ENCODE results near the gene SAMD13. TPM values are rescaled to one million over a fixed set of nuclear protein-coding genes. Genes with fewer than 3 reads are reported as not detected.

SAMD13 gene
- total and polyA plus RNA-seq, 4 donors: 0.30 to 3.4 (median 0.65) TPM

DNA sequence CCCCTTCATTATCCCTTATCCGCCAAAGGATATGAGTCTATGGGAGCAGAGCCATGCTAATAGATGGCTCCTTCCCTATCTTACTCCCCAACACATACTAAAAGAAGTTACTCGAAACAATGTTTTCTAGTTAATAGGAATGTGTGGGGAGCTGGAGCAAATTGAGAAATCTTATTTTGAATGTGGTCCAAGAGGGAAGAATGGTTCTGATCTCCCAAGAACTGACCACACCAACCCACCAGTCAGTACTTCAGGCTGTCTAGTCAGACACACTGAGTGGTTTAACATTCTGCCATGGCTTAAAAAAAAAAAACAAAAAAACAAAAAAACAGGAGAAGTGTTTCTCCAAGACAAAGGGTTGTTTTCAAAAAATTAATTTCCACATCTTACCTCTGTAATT, 65.3 kb downstream of the SAMD13 start:
- no peak overlapping the region for H3K27ac ChIP-seq (ENCODE audit: low read depth in 1 of 2, low read length in 1 of 2)
- no peak for ATAC-seq (ENCODE audit: insufficient read depth, low FRiP score)
- no peak overlapping the region for H3K9ac ChIP-seq (ENCODE audit: insufficient read depth in 1 of 2, low read length in 2 of 2)

GRCh38 chr1:84367219-84367618, 65.7 kb downstream of the SAMD13 start:
- Histone ChIP-seq H3K4me1 (ENCODE audit: control insufficient read depth in 5 of 5, insufficient read depth in 5 of 5, low read length in 5 of 5) (peaks cover 0 to 2% (median 0%) of the 10 kb centered on the region in 5 donors), H3K27me3 (ENCODE audit: control insufficient read depth in 3 of 3, insufficient read depth in 3 of 3, low read length in 2 of 3) (no peaks in the 10 kb centered on the region), H3K27ac (ENCODE audit: low read depth in 1 of 2, low read length in 1 of 2) (no peak overlapping the region), H3K9me3 (ENCODE audit: control insufficient read depth in 4 of 4, insufficient read depth in 3 of 4, low read length in 3 of 4) (no peaks in the 10 kb centered on the region), H3K36me3 (ENCODE audit: control insufficient read depth in 4 of 4, insufficient read depth in 4 of 4, low read length in 4 of 4) (no peaks in the 10 kb centered on the region), H3K9ac (ENCODE audit: insufficient read depth in 1 of 2, low read length in 2 of 2) (no peak overlapping the region), H3K4me3 (no peak overlapping the region)
- no peak for DNase-seq
- ATAC-seq (ENCODE audit: insufficient read depth, low FRiP score): no peak
- TF ChIP-seq, protein P1, sequence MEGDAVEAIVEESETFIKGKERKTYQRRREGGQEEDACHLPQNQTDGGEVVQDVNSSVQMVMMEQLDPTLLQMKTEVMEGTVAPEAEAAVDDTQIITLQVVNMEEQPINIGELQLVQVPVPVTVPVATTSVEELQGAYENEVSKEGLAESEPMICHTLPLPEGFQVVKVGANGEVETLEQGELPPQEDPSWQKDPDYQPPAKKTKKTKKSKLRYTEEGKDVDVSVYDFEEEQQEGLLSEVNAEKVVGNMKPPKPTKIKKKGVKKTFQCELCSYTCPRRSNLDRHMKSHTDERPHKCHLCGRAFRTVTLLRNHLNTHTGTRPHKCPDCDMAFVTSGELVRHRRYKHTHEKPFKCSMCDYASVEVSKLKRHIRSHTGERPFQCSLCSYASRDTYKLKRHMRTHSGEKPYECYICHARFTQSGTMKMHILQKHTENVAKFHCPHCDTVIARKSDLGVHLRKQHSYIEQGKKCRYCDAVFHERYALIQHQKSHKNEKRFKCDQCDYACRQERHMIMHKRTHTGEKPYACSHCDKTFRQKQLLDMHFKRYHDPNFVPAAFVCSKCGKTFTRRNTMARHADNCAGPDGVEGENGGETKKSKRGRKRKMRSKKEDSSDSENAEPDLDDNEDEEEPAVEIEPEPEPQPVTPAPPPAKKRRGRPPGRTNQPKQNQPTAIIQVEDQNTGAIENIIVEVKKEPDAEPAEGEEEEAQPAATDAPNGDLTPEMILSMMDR (IDR thresholded peaks at IDR 0.05; ENCODE audit: control extremely low read depth, extremely low read depth): no peak
- WGBS, 2 donors: 70 to 81% methylated on average over 1 of the region's 1 CpG

More for the DNA sequence above, 65.3 kb downstream of the SAMD13 start:
- Histone ChIP-seq H3K9me3 (ENCODE audit: control insufficient read depth in 4 of 4, insufficient read depth in 3 of 4, low read length in 3 of 4) (no peaks in the 10 kb centered on the region), H3K4me1 (ENCODE audit: control insufficient read depth in 5 of 5, insufficient read depth in 5 of 5, low read length in 5 of 5) (peaks cover 0 to 2% (median 0%) of the 10 kb centered on the region in 5 donors), H3K4me3 (no peak overlapping the region), H3K27me3 (ENCODE audit: control insufficient read depth in 3 of 3, insufficient read depth in 3 of 3, low read length in 2 of 3) (no peaks in the 10 kb centered on the region), H3K36me3 (ENCODE audit: control insufficient read depth in 4 of 4, insufficient read depth in 4 of 4, low read length in 4 of 4) (no peaks in the 10 kb centered on the region)
- DNase-seq: no peak
- TF ChIP-seq, protein P1 (IDR thresholded peaks at IDR 0.05; ENCODE audit: control extremely low read depth, extremely low read depth): no peak
- WGBS, 2 donors: 91 to 92% methylated on average over 2 of the region's 2 CpGs

GRCh38 chr1:84368441-84368840, 66.9 kb downstream of the SAMD13 start:
- Histone ChIP-seq H3K9me3 (ENCODE audit: control insufficient read depth in 4 of 4, insufficient read depth in 3 of 4, low read length in 3 of 4) (no peaks in the 10 kb centered on the region), H3K4me1 (ENCODE audit: control insufficient read depth in 5 of 5, insufficient read depth in 5 of 5, low read length in 5 of 5) (peaks cover 0 to 2% (median 0%) of the 10 kb centered on the region in 5 donors), H3K27me3 (ENCODE audit: control insufficient read depth in 3 of 3, insufficient read depth in 3 of 3, low read length in 2 of 3) (no peaks in the 10 kb centered on the region), H3K27ac (ENCODE audit: low read depth in 1 of 2, low read length in 1 of 2) (no peak overlapping the region), H3K4me3 (no peak overlapping the region), H3K36me3 (ENCODE audit: control insufficient read depth in 4 of 4, insufficient read depth in 4 of 4, low read length in 4 of 4) (no peaks in the 10 kb centered on the region), H3K9ac (ENCODE audit: insufficient read depth in 1 of 2, low read length in 2 of 2) (no peak overlapping the region)
- WGBS, 2 donors: 94 to 96% methylated on average over 5 of the region's 5 CpGs
- no peak for DNase-seq
- ATAC-seq (ENCODE audit: insufficient read depth, low FRiP score): no peak
- TF ChIP-seq, protein P1 (IDR thresholded peaks at IDR 0.05; ENCODE audit: control extremely low read depth, extremely low read depth): no peak

- no peak for ATAC-seq (ENCODE audit: insufficient read depth, low FRiP score)
- no peaks in the 10 kb centered on the region for H3K36me3 ChIP-seq (ENCODE audit: control insufficient read depth in 4 of 4, insufficient read depth in 4 of 4, low read length in 4 of 4)
- WGBS, 2 donors: 87 to 100% methylated on average over 1 of the region's 1 CpG
Observed at GRCh38 chr1:84370266-84370665, 68.8 kb downstream of the SAMD13 start.

More at GRCh38 chr1:84370266-84370665, 68.8 kb downstream of the SAMD13 start:
- Histone ChIP-seq H3K9ac (ENCODE audit: insufficient read depth in 1 of 2, low read length in 2 of 2) (no peak overlapping the region), H3K27me3 (ENCODE audit: control insufficient read depth in 3 of 3, insufficient read depth in 3 of 3, low read length in 2 of 3) (no peaks in the 10 kb centered on the region), H3K27ac (ENCODE audit: low read depth in 1 of 2, low read length in 1 of 2) (no peak overlapping the region), H3K9me3 (ENCODE audit: control insufficient read depth in 4 of 4, insufficient read depth in 3 of 4, low read length in 3 of 4) (no peaks in the 10 kb centered on the region), H3K4me3 (no peak overlapping the region), H3K4me1 (ENCODE audit: control insufficient read depth in 5 of 5, insufficient read depth in 5 of 5, low read length in 5 of 5) (peaks cover 0 to 13% (median 0%) of the 10 kb centered on the region in 5 donors)
- TF ChIP-seq, protein P1 (IDR thresholded peaks at IDR 0.05; ENCODE audit: control extremely low read depth, extremely low read depth): no peak
- no peak for DNase-seq
